Brain pericyte (primary cell): Measurements from ENCODE around the gene ZNF431.
A peak's percentile ranks its signal among the peaks of the same experiment; 100 is the strongest.
"Not testable (repeated sequence)": the region's sequence is repeated elsewhere in the genome, so short reads cannot be mapped to it uniquely, and the experiment has no call there.

ENCODE experiments used
- DNase-seq: peaks from one replicate; pipeline ENCODE4 v3.0.0-alpha.2; 2012; ENCODE audit warnings: low read depth, low spot score

ZNF431 gene

GRCh38 chr19:21141787-21142464 lies at the start of gene ZNF431:
Gene ZNF431 (plus strand): TSS chr19:21142040. CDS start chr19:21142184, 144 bp downstream.
- peak; percentile 76 for DNase-seq

GRCh38 chr19:21092109-21092508 lies 49.7 kb upstream of the ZNF431 start:
- DNase-seq, result no peak

- DNase-seq, result no peak
Measured at GRCh38 chr19:21094347-21095025, 47.4 kb upstream of the ZNF431 start.

- no peak for DNase-seq
Measured at GRCh38 chr19:21098291-21098690, 43.5 kb upstream of the ZNF431 start.

- DNase-seq, result no peak
Measured at GRCh38 chr19:21101521-21102242, 40.2 kb upstream of the ZNF431 start.

- no peak for DNase-seq
Measured at GRCh38 chr19:21109116-21109515, 32.7 kb upstream of the ZNF431 start.

GRCh38 chr19:21110183-21110582 lies 31.7 kb upstream of the ZNF431 start:
- no peak for DNase-seq

- no peak for DNase-seq
Measured at GRCh38 chr19:21115430-21115829, 26.4 kb upstream of the ZNF431 start.

- DNase-seq, result no peak
Measured at GRCh38 chr19:21117041-21117907, 24.6 kb upstream of the ZNF431 start.

- no peak for DNase-seq
Measured at GRCh38 chr19:21126078-21126477, 15.8 kb upstream of the ZNF431 start.

- no peak for DNase-seq
Measured at GRCh38 chr19:21127001-21127400, 14.8 kb upstream of the ZNF431 start.

- DNase-seq, result no peak
Measured at GRCh38 chr19:21127898-21128297, 13.9 kb upstream of the ZNF431 start.

GRCh38 chr19:21128901-21129698 lies 12.7 kb upstream of the ZNF431 start:
- no peak for DNase-seq

GRCh38 chr19:21130097-21130775 lies 11.6 kb upstream of the ZNF431 start:
- DNase-seq, result no peak

GRCh38 chr19:21133633-21134032 lies 8.2 kb upstream of the ZNF431 start:
- DNase-seq, result no peak

GRCh38 chr19:21134934-21135366 lies 6.9 kb upstream of the ZNF431 start:
- DNase-seq, result no peak

GRCh38 chr19:21135433-21135832 lies 6.4 kb upstream of the ZNF431 start:
- DNase-seq, result no peak

- DNase-seq, result no peak
Measured at GRCh38 chr19:21138130-21138529, 3.7 kb upstream of the ZNF431 start.

- DNase-seq, result not testable (repeated sequence)
Measured at GRCh38 chr19:21141006-21141405, 834 bp upstream of the ZNF431 start.

- no peak for DNase-seq
Measured at GRCh38 chr19:21143428-21143827, 1.6 kb downstream of the ZNF431 start.
